Body of pancreas (tissue), 4 donors: ENCODE data around the gene GSG1L. TPM values are rescaled to one million over a fixed set of nuclear protein-coding genes. Genes with fewer than 3 reads are reported as not detected.

Source experiments
- ATAC-seq: fragments of 150-250 bp; one replicate; pipeline ENCODE4 v1.9.1; 2016
- DNase-seq, 4 donors: peaks; one replicate each; pipeline ENCODE4 v3.0.0-alpha.2; 2019
- H3K27ac ChIP-seq, 4 donors: fragments of 200-600 bp; sonication (generic); 1 replicate in 3 of 4; 2 replicates in 1 of 4; pipeline versions ENCODE4 v1.5.1 to v1.6.1; 2016 to 2019; ENCODE audit warnings: mild to moderate bottlenecking in 1 of 4, mixed read lengths in 1 of 4, moderate library complexity in 1 of 4
- H3K27me3 ChIP-seq, 2 donors: fragments of 200-600 bp; sonication (generic); one replicate each; pipeline ENCODE4 v1.6.0; 2016; ENCODE audit warnings: mild to moderate bottlenecking in 1 of 2
- H3K36me3 ChIP-seq, 2 donors: fragments of 200-600 bp; sonication (generic); replicated peaks in 1 of 2; 2 replicates each; pipeline ENCODE4 v1.5.1; 2016; ENCODE audit warnings: low read depth in 2 of 2; ENCODE audit not compliant: insufficient read depth in 1 of 2
- H3K4me1 ChIP-seq: fragments of 200-600 bp; sonication (generic); one replicate; pipeline ENCODE4 v1.6.0; 2016
- H3K4me3 ChIP-seq, 2 donors: fragments of 200-600 bp; sonication (generic); 1 replicate in 1 of 2; 2 replicates in 1 of 2; pipeline ENCODE4 v1.5.1; 2016 to 2019
- H3K9me3 ChIP-seq, 3 donors: fragments of 200-600 bp; sonication (generic); 1 replicate in 2 of 3; 2 replicates in 1 of 3; pipeline ENCODE4 v1.5.1; 2016
- POLR2A ChIP-seq, 3 donors: fragments of 450-650 bp; IDR thresholded peaks; one replicate each; pipeline ENCODE4 v1.6.1; 2016; ENCODE audit warnings: antibody characterized with exemption in 3 of 3, mild to moderate bottlenecking in 2 of 3
- WGBS, 2 donors: methylation state at CpG; one replicate each; pipeline ENCODE4 v1.1.5; 2017; 5-methylcytosine and 5-hydroxymethylcytosine counted together
- intact Hi-C: fragments of 100-400 bp; cut with DNase I; formaldehyde crosslinking; loops from one replicate; pipeline ENCODE4 v1.15.1; 2023
- total RNA-seq, 2 donors: library from RNA; depleted of rRNA; stranded (reverse); fragments of >200 nt; gene quantifications; one replicate each; pipeline ENCODE4 v1.1.0, GENCODE V29; 2016
- TF ChIP-seq, protein P1 (sequence below), 7 experiments: fragments of 450-650 bp in 4 of 7; fragments of 200-600 bp in 3 of 7; sonication (generic) in 3 of 7; IDR thresholded peaks; one replicate each; pipeline ENCODE4 v1.5.1; 2016 to 2019; ENCODE audit warnings: antibody characterized with exemption in 7 of 7

The GSG1L gene
- total RNA-seq, 2 donors from 2014 or later = not detected

DNA sequence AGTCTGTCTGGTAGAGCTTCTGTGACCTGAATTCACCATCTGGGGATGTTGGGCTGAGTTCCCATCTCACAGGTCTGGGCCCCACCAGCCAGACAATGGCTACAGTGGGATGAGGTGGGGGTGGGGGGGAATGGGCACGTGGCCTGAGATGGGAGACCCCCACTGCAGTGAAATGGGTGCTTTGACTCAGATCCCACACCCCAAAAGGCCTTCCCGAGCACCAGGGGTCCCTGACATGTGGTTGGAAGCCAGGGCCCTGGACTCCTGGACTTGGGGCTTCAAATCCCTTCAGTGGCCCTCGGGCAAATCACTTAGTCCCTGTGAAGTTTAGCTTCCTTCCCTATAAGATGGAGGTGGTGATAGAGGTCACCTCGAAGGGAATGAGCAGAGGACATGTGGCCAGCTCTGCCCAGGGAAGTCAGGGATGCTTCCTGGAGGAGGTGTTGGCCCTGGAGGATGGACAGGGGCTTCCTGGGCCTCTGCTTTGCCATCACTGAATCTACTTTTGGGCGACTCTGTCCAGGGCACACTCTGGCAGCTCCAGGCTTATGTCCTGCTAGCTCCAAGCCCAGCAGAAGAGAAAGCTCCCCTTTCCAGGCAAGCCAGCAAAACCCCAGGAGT, 295.4 kb downstream of the GSG1L start:
- TF ChIP-seq POLR2A (IDR thresholded peaks at IDR 0.05) = no peak
- TF ChIP-seq, protein P1, sequence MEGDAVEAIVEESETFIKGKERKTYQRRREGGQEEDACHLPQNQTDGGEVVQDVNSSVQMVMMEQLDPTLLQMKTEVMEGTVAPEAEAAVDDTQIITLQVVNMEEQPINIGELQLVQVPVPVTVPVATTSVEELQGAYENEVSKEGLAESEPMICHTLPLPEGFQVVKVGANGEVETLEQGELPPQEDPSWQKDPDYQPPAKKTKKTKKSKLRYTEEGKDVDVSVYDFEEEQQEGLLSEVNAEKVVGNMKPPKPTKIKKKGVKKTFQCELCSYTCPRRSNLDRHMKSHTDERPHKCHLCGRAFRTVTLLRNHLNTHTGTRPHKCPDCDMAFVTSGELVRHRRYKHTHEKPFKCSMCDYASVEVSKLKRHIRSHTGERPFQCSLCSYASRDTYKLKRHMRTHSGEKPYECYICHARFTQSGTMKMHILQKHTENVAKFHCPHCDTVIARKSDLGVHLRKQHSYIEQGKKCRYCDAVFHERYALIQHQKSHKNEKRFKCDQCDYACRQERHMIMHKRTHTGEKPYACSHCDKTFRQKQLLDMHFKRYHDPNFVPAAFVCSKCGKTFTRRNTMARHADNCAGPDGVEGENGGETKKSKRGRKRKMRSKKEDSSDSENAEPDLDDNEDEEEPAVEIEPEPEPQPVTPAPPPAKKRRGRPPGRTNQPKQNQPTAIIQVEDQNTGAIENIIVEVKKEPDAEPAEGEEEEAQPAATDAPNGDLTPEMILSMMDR (IDR thresholded peaks at IDR 0.05) = no peak
- Histone ChIP-seq H3K36me3 (peaks cover 0 to 10% of the 10 kb centered on the region in 2 donors), H3K4me3 (no peak overlapping the region), H3K9me3 (no peaks in the 10 kb centered on the region), H3K4me1 (no peaks in the 10 kb centered on the region), H3K27me3 (no peaks in the 10 kb centered on the region), H3K27ac (no peak overlapping the region)
- intact Hi-C loops = no loop called here
- no peak for DNase-seq
- WGBS, 2 donors = 86 to 95% methylated on average over 4 to 5 of the region's 5 CpGs
- no peak for ATAC-seq

DNA sequence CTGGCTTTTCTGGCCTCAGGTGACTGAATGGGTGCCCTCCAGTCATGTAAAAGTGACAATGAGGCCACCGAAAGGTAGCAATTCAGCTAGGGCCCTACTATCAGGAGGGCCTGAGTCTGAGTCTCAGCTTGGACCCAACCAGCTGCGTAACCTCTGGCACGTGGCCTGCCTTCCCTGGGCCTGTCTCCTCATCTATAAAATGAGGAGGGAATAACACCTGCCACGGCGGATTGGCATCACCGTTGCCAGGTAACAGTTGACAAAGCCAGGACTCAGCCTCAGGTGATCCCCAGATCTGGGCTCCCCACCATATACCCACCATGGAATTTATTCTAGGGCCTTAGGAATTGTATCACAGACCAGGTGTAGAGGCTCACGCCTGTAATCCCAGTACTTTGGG, 296.4 kb downstream of the GSG1L start:
- H3K36me3 ChIP-seq = peaks cover 0 to 8% of the 10 kb centered on the region in 2 donors
- intact Hi-C loops = no loop called here
- H3K9me3 ChIP-seq = no peaks in the 10 kb centered on the region
- no peak for ATAC-seq
- TF ChIP-seq, protein P1 (IDR thresholded peaks at IDR 0.05) = no peak
- no peak for TF ChIP-seq POLR2A (IDR thresholded peaks at IDR 0.05)
- H3K4me3 ChIP-seq = no peak overlapping the region
- 93 to 100% methylated on average over 4 to 6 of the region's 7 CpGs for WGBS, 2 donors
- no peaks in the 10 kb centered on the region for H3K27me3 ChIP-seq
- DNase-seq = no peak
- H3K27ac ChIP-seq = no peak overlapping the region
- H3K4me1 ChIP-seq = no peaks in the 10 kb centered on the region

DNA sequence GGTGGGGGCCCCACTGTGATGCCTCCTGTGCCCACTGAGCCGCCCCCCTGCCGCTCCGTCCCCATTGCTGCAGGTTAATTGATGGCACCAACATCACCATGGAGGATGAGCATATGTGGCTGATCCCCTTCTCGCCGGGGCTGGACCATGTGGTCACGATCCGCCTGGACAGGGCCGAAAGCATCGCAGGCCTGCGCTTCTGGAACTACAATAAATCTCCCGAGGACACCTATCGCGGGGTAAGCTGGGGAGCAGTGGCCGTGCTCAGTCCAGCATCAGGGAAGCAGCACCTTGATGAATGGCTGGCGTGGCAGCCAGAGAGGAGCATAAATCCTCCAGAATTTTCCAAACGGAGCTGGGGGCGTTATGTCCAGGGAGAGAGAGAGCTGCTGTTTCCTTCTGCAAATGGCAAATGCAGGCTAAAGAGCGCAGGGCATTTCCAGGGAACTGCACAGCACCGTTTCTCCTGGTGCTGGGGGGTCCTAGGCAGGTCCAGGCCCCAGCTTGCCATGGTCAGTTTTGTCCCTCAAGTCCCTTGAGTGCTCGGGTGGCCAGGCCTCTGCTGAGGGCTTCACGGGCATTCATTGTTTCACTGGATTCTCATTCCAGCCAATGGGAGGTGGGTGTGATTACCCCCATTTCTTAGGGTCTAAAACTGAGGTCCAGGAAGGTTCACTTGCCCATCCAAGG, 297.1 kb downstream of the GSG1L start:
- no peak for ATAC-seq
- H3K9me3 ChIP-seq = no peaks in the 10 kb centered on the region
- WGBS, 2 donors = 96 to 98% methylated on average over 15 to 21 of the region's 21 CpGs
- H3K4me3 ChIP-seq = no peak overlapping the region
- no peak for DNase-seq
- H3K27ac ChIP-seq = no peak overlapping the region
- peaks cover 0 to 6% of the 10 kb centered on the region in 2 donors for H3K36me3 ChIP-seq
- intact Hi-C loops = no loop called here
- TF ChIP-seq POLR2A (IDR thresholded peaks at IDR 0.05) = no peak
- no peaks in the 10 kb centered on the region for H3K4me1 ChIP-seq
- no peaks in the 10 kb centered on the region for H3K27me3 ChIP-seq

DNA sequence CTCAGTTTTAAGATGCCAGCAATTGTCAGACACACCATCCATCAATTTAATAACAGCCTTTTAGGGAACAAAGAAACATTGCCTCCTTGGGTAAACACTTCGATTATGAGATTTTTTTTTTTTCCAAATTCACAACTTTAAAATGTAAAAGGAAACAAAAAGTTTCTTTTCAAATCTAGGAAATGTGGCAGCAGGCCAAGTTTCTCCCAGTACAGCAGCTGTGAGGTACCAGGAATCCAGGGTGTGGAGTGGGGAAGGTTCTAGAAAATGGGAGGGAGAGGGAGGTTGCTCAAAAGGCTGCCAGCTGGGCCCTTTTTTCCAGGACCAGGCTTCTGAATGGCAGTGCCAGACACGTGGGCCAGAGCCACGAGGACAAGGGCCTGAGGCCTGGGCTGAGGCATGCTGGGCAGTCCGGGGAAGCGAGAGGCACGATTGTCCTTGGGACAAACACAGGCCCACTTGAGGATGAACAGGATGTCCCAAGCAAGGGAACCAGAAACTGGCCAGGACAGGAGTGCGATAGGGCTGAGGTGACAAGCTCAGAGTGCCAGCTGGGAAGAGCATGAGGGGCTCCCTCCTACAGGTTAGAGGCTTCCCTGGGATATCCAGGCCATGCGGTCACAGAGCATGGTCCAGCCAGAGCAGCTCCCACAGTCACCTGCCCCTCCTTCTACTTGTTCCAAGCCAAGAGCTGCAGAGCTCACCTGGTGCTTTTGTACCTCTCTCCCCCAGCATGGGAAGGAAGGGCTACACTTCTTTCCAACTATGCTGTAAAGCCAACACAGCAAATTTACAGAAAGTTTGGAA, 298.4 kb downstream of the GSG1L start:
- intact Hi-C loops = no loop called here
- 93 to 96% methylated on average over 4 to 8 of the region's 8 CpGs for WGBS, 2 donors

More for the DNA sequence above, 298.4 kb downstream of the GSG1L start:
- Histone ChIP-seq H3K4me3 (no peak overlapping the region), H3K9me3 (no peaks in the 10 kb centered on the region), H3K4me1 (no peaks in the 10 kb centered on the region), H3K27me3 (no peaks in the 10 kb centered on the region), H3K27ac (no peak overlapping the region), H3K36me3 (peaks cover 0 to 3% of the 10 kb centered on the region in 2 donors)
- ATAC-seq = no peak
- no peak for TF ChIP-seq POLR2A (IDR thresholded peaks at IDR 0.05)
- TF ChIP-seq, protein P1 (IDR thresholded peaks at IDR 0.05) = no peak
- no peak for DNase-seq
